HG02798 (cell line): ENCODE results near the gene HOMER2.

Experiments used
- ATAC-seq: cut with Tn5 transposase; IDR thresholded peaks from one replicate; pipeline ENCODE4 v1.9.1; 2021; ENCODE audit warnings: mild to moderate bottlenecking; ENCODE audit not compliant: unreplicated experiment, poor library complexity

Gene HOMER2

DNA sequence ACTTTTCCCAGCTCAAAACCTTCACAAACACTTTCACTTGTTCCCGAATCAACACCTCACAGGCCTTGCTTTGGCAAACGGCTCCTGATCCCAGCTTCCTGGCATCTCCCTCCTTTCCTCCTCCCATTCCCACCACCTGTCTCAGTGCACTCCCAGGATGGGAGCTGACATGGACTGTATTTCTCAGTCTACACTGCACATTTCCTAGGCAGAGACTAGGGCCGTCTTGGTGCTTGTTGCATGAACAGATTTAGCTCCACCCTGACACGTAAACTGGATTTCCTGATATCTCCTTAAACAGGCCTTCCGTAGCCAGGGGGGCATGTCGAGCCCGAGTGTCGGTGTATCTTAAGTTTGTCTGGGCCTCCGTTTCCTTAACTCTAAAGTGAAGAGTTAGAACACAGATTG is 143.9 kb downstream of the HOMER2 start:
- ATAC-seq: no peak

DNA sequence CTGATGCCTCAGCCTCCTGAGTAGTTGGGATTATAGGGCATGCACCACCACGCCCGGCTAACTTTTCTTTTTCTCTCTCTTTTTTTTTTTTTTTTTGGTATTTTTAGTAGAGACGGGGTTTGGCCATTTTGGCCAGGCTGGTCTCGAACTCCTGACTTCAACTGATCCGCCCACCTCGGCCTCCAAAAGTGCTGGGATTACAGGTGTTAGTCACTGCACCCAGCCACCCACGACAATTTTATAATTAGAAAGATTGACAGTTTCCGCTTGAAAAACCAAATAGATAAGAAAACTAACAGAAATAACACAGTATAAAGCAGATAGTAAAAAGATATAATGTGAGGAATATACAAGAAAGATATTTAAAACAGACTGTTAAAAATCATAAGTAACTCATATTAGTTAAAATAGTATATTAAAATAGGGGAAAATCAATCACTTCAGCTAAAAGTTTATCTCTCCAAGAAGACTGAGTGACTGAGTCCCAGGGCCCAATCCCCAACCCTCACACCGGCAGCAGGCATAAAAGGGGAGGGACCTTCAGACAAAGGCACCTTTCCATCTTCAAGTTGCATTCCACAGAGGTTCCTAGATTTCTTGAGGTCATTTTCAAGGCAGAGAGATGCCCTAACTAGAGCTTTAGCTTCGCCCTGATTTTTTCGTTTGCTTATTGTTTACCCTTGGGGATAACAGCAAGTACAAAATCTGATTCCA is 144.4 kb downstream of the HOMER2 start:
- ATAC-seq: no peak

DNA sequence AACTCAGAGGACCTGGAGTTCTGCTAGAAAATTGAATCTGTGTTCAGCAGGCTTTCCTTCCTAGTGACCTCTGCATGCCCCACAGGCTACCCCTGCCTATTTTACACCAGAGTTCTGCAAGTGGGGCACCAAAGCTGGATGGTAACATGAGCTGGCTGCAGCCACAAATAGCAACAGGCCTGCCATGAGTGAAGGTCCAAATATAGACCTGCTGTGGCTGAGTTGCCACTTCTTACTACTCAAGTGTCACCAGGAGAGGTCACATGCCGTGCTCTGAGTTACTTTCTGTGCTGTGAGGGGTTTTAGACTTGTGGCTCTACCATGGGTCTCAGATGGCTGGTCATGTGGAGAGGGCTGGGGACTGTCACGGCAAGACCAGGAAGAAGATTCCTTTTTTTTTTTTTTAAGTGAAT is 146.5 kb downstream of the HOMER2 start, which contains the start of gene FSD2:
TSS of gene FSD2 (minus strand) at position 76 of the 413 bp plus-strand sequence. CDS start 18,679 bp downstream, outside the sequence.
- peak; percentile 41 for ATAC-seq

DNA sequence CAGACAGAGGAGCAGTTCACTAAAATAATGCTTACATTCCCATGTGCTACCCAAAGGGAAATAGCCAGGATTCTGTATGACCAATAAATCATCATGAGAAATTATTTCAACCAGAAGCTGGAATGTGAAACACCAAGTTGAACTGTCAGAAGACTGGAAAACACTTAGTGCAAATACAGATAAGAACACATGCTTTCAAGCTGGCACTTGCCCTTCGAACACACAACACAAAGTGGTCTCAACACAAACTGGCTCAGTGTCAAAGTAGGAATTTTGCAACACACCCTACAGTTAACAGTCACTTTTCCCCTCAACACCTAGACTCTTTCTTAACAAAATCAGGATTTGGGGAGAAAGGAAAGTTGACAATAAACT is 148.0 kb downstream of the HOMER2 start:
- no peak for ATAC-seq

DNA sequence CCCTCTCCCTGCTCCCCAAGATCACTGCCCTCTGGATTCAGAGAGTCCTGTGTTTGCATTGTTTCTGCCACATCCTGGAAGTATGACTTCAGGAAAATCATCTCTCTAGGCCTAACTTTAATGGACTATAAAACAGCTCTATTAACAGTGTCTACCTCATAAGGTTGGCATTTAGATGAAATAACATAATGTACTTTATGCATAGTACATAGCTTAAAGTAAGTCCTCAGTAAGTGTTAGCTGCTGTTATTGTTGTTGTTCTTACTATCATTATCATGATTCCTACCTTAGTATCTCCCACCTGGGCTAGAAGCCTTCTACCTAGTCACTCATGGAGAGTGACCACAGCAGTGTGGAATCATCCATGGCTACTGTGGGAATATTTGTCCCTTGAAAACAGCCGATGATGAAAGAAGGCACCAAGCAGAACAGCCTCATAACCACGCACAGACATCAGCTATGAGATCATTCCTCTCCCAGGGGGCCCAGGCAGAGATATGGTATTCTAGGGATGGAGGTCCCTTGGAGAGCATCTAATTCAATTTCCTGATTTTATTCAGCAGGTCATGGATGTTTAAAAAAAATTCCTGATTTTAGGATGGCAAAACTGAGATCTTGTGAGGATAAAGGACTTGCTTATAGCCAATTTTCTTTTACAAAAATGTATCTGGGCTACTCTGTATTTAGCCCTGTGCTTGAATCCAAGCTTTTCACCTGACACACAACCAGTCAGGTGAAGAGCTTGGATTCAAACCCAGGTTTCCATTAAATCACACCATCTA is 148.5 kb downstream of the HOMER2 start:
- no peak for ATAC-seq

DNA sequence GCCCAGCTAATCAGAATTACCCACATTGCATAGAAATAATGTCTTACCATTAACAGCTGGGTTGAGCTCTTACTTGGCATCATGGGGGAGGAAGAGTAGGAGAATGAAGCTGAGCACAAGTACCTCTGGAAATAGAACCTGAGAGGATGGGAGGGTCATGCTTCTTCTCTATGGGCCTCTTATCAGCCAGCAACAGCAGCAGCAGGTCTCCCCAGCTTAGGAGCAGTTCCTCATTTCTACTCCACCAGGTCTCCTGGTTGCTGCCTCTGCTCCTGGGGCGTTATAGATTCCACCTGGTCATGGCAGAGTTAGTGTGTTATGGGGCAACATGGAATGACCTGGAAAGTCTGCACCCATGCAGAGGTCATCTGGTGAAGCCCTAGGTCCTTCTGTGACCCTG is 150.0 kb downstream of the HOMER2 start:
- ATAC-seq: no peak

DNA sequence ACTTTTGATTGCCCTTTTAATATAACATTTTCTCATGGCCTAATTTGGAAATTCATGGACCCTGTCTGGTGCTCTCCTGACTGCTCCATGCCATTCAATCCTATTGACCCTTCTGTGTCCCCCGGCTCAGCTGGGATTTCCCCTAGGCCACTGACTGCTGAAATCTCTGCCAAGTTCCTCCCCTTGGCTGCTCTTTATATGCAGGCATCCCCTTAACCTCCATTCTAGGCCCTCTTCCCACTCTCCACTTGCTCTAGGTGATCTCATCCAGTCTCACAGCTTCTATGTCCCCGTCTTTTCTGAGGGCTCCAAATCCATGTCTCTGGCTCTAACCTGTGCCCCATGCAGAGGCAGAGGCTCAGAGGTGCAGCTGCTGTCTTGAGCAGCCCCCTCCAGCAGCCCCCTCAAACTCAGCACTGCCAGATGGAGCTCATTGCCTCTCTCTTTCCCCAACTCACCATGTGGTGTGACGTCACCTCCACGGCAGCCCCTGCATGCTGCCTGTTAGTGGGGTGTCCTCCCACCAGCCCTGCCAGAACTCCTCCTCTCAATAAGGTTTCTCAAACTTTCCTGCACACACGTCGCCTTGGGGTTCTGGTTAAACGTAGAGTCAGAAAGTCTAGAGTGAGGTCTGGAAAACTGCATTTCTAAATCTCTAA is 153.2 kb downstream of the HOMER2 start:
- no peak for ATAC-seq
